DND-41 (cell line): ENCODE measurements around the gene TBATA.

Experiments
- CTCF ChIP-seq: IDR thresholded peaks from 2 replicates; pipeline ENCODE4 v1.5.1; 2012; ENCODE audit warnings: borderline replicate concordance, low read length, moderate library complexity, mild to moderate bottlenecking; ENCODE audit not compliant: poor library complexity, severe bottlenecking; ENCODE audit errors: extremely low read depth
- EZH2 ChIP-seq: IDR thresholded peaks from 3 replicates; pipeline ENCODE4 v1.6.1; 2012; ENCODE audit warnings: borderline replicate concordance, low read depth, mild to moderate bottlenecking, moderate library complexity, low read length, inconsistent platforms; ENCODE audit not compliant: severe bottlenecking

DNA sequence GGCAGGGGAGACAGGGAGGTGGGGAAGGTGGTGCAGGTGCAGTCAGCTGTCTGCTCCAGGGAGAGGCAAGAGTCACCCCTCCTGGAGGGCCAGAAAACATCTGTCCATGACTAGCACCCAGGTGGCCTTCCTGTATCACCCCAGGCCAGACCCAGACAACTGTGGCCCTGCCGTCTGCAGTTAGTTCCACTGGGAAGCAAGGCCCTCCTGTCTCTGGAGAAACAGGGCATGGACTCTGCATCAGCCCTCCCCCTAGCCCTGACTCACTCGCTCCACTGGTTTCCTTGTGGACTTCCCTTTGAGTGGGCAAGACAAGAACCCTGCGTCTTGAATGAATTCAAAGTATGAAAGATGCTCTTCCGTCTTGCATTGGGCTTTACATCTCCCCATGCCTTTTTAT lies 12.6 kb downstream of the TBATA start:
- TF ChIP-seq EZH2 (no peak), CTCF (no peak)
